Upper lobe of left lung (tissue), 6 donors: ENCODE results near the gene GABPB1. TPM values are rescaled to one million over a fixed set of nuclear protein-coding genes. Genes with fewer than 3 reads are reported as not detected.

Experiments
- ATAC-seq, 2 donors: fragments of 200-7000 bp; cut with Tn5 transposase; one replicate each; pipeline ENCODE4 v1.9.1; 2022; ENCODE audit warnings: mild to moderate bottlenecking in 2 of 2, moderate library complexity in 2 of 2; ENCODE audit not compliant: low FRiP score in 2 of 2
- DNase-seq, 2 donors: peaks; one replicate each; pipeline ENCODE4 v3.0.0-alpha.2; 2019 to 2020
- H3K27ac ChIP-seq, 4 donors: fragments of 200-600 bp; sonication (generic); one replicate each; pipeline ENCODE4 v1.5.1; 2016 to 2019
- H3K27me3 ChIP-seq, 4 donors: fragments of 200-600 bp; sonication (generic); one replicate each; pipeline ENCODE4 v1.5.1; 2017 to 2019
- H3K36me3 ChIP-seq, 4 donors: fragments of 200-600 bp; sonication (generic); one replicate each; pipeline ENCODE4 v1.5.1; 2016 to 2019
- H3K4me1 ChIP-seq, 4 donors: fragments of 200-600 bp; sonication (generic); one replicate each; pipeline ENCODE4 v1.5.1; 2018 to 2019
- H3K4me3 ChIP-seq, 4 donors: fragments of 200-600 bp; sonication (generic); one replicate each; pipeline ENCODE4 v1.5.1; 2017 to 2019; ENCODE audit warnings: mild to moderate bottlenecking in 2 of 4, moderate library complexity in 1 of 4
- H3K9me3 ChIP-seq, 4 donors: fragments of 200-600 bp; sonication (generic); one replicate each; pipeline ENCODE4 v1.5.1; 2018 to 2019
- CTCF ChIP-seq, 6 experiments: fragments of 450-650 bp in 4 of 6; fragments of 200-600 bp in 2 of 6; sonication (generic) in 2 of 6; IDR thresholded peaks; one replicate each; pipeline ENCODE4 v1.5.1; 2016 to 2019; ENCODE audit warnings: antibody characterized with exemption in 6 of 6
- EP300 ChIP-seq, 4 donors: sonication (generic); formaldehyde crosslinking; IDR thresholded peaks; one replicate each; pipeline ENCODE4 v1.5.1; 2017; ENCODE audit warnings: antibody characterized with exemption in 4 of 4, control low read depth in 2 of 4
- POLR2A ChIP-seq, 4 donors: fragments of 450-650 bp; IDR thresholded peaks; one replicate each; pipeline ENCODE4 v1.5.1; 2016 to 2017; ENCODE audit warnings: antibody characterized with exemption in 4 of 4, mild to moderate bottlenecking in 2 of 4
- POLR2AphosphoS5 ChIP-seq, 2 donors: sonication (generic); formaldehyde crosslinking; IDR thresholded peaks; one replicate each; pipeline ENCODE4 v1.5.1; 2017; ENCODE audit warnings: antibody characterized with exemption in 2 of 2
- WGBS, 2 donors: methylation state at CpG; one replicate each; pipeline ENCODE4 v1.1.5; 2017 to 2018; 5-methylcytosine and 5-hydroxymethylcytosine counted together
- total RNA-seq, 6 donors: library from RNA; depleted of rRNA in 4 of 6; stranded (reverse); fragments of >200 nt in 4 of 6; gene quantifications; one replicate each; pipeline versions ENCODE4 v1.1.0 to v1.2.1, GENCODE V29; 2016 to 2021
- donor health status: DM: no; HTN: no; CAD: no; lungs with moderate emphysema.
- donor health status: DM: no; HTN: yes; CAD: no; lungs with severe emphysema.

Gene GABPB1
- total RNA-seq, 6 donors from 2014 or later: 7.3 to 22.5 (median 14.4) TPM

GRCh38 chr15:50257924-50258323, 97.1 kb downstream of the GABPB1 start:
- Histone ChIP-seq H3K9me3 (no peaks in the 10 kb centered on the region), H3K27me3 (no peaks in the 10 kb centered on the region), H3K36me3 (no peaks in the 10 kb centered on the region), H3K27ac (peak overlapping the region in 1 of 4 donors; percentile 37), H3K4me3 (no peak overlapping the region), H3K4me1 (peaks cover 0 to 8% (median 2%) of the 10 kb centered on the region in 4 donors)
- 61 to 64% methylated on average over 3 of the region's 3 CpGs for WGBS, 2 donors
- ATAC-seq (peak in 1 of 2 donors; percentile 46), DNase-seq (no peak)
- TF ChIP-seq POLR2AphosphoS5 (IDR thresholded peaks at IDR 0.05): no peak
- TF ChIP-seq CTCF (IDR thresholded peaks at IDR 0.05): no peak
- no peak for TF ChIP-seq POLR2A (IDR thresholded peaks at IDR 0.05)
- TF ChIP-seq EP300 (IDR thresholded peaks at IDR 0.05): no peak

DNA sequence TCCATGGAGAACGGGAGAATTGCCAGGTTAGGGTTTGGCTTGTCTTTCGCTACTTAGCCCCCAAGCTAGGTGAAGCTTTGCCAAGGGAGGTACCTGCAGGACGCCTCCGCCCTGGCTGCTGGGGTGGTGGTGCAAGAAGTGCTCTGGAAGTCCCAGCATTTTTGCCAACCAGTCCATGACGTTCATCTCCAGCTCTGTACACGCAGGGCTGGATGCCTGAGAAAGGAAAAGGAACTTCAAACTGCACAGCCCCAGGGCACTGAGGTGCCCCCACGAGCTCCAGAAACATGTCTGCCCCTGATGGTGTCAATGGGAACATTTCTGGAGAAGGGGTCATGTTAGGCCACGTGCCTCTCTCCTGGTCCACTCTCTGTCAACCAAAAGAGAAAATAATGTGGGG, 97.7 kb downstream of the GABPB1 start:
- DNase-seq: peak in 1 of 2 donors; percentile 20
- H3K4me3 ChIP-seq: no peak overlapping the region
- no peaks in the 10 kb centered on the region for H3K36me3 ChIP-seq
- peaks cover 0 to 4% (median 2%) of the 10 kb centered on the region in 4 donors for H3K4me1 ChIP-seq
- 76 to 86% methylated on average over 7 to 8 of the region's 8 CpGs for WGBS, 2 donors
- ATAC-seq: no peak
- H3K27ac ChIP-seq: peak overlapping the region in 1 of 4 donors; percentile 37
- TF ChIP-seq CTCF (IDR thresholded peaks at IDR 0.05) (no peak), POLR2A (IDR thresholded peaks at IDR 0.05) (no peak), EP300 (IDR thresholded peaks at IDR 0.05) (no peak), POLR2AphosphoS5 (IDR thresholded peaks at IDR 0.05) (no peak)
- no peaks in the 10 kb centered on the region for H3K9me3 ChIP-seq
- no peaks in the 10 kb centered on the region for H3K27me3 ChIP-seq

DNA sequence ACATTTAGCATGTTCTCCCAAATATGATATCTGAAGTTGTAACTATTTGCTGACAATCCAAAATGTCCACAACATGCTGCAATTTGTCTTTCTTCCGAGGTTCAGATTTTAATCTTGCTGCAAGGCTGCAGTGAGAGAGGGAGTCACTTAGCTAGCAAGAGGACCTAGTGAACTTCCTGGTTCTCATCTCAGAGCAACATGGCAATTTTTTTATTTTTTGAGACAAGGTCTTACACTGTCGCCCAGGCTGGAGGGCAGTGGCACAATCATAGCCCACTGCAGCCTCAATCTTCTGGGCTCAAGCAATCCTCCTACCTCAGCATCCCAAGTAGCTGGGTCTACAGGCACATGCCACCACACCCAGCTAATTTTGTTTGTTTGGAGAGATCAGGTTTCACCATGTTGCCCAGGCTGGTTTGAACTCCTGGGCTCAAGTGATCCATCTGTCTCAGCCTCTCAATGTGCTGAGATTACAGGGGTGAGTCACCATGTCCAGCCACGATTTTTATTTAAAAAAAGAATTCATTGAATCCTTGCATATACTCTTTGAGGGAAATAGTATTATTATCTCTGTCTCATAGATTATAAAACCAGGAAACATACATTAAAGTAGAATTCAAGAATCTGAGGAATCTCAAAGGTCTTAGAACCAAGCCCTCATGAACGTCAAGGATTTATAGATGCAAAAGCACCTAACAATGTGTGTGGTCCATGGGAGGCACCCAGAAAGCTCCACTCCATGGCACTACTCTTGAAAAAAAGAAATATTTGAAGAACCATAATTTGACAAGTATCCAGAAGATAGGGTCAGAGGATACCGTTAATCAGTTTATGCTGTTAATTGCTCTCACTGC, 98.6 kb downstream of the GABPB1 start:
- WGBS, 2 donors: 49 to 56% methylated on average over 5 of the region's 5 CpGs
- DNase-seq (no peak), ATAC-seq (no peak)
- Histone ChIP-seq H3K9me3 (no peaks in the 10 kb centered on the region), H3K4me1 (peaks cover 0 to 4% (median 0%) of the 10 kb centered on the region in 4 donors), H3K27ac (no peak overlapping the region), H3K36me3 (no peaks in the 10 kb centered on the region), H3K27me3 (no peaks in the 10 kb centered on the region), H3K4me3 (no peak overlapping the region)
- no peak for TF ChIP-seq CTCF (IDR thresholded peaks at IDR 0.05)
- no peak for TF ChIP-seq POLR2A (IDR thresholded peaks at IDR 0.05)

DNA sequence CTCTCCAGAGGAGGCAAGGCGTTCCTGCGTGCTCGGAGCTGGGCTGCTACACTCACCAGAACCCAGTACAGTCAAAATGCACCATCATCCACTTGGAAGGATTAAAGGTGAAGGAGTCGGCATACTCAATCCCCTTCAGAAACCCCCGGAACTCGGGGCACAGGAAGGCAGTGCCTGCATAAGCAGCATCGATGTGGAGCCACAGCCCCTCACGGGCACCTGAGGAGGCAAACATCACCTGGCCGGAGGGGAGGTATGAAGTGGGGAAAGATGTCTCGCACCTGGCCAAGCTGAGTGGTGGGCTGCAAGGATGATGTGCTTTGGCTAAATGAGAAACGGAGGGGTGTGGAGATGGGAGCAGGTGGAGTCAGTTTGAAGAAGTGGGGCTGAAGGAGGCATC, 102.4 kb downstream of the GABPB1 start:
- no peaks in the 10 kb centered on the region for H3K36me3 ChIP-seq
- H3K27ac ChIP-seq: no peak overlapping the region
- DNase-seq (no peak), ATAC-seq (no peak)
- H3K9me3 ChIP-seq: no peaks in the 10 kb centered on the region
- peaks cover 0 to 9% (median 1%) of the 10 kb centered on the region in 4 donors for H3K4me1 ChIP-seq
- 94 to 95% methylated on average over 8 to 11 of the region's 11 CpGs for WGBS, 2 donors
- TF ChIP-seq POLR2AphosphoS5 (IDR thresholded peaks at IDR 0.05): no peak
- no peak for TF ChIP-seq CTCF (IDR thresholded peaks at IDR 0.05)
- TF ChIP-seq EP300 (IDR thresholded peaks at IDR 0.05): no peak
- no peak overlapping the region for H3K4me3 ChIP-seq
- no peaks in the 10 kb centered on the region for H3K27me3 ChIP-seq
